ENCODE results near the gene TEX9. TPM values are rescaled to one million over a fixed set of nuclear protein-coding genes. Genes with fewer than 3 reads are reported as not detected.
A peak's percentile ranks its signal among the peaks of the same experiment; 100 is the strongest.
"Not testable (repeated sequence)": the region's sequence is repeated elsewhere in the genome, so short reads cannot be mapped to it uniquely, and the experiment has no call there.

TEX9 gene
- total RNA-seq: 3.7 TPM

DNA sequence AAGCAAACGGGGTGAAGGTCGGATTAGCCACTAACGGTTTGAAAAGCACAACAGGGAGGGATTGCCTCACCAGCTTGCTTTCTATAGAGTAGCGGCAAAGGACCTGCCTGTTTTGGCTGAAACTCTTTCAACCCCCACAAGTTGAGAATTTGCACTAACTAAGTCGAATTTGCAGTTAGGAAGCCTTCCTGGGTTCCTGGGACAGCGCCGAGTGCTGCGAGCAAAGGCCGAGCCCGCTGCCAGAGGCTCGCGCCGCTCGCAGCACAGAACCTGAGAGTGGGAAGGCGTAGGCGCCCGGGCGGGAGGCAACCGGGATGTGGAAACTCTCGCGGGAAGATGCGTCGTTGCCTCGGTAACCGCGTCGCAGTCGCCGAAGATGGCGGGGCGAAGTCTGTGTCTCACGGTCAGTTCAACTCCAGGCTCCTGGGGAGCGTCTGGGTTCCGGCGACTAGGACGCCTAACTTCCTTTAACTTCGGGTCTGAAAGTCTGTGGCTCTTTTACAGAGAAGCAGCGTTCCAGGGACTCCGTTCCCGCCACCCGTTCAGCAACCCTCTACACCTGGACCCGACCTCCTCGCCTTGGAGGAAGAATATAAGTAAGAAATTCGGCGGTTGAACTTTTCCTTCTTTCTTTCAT, at the start of gene TEX9:
TSS of gene TEX9 (plus strand) at position 352 of the 637 bp plus-strand sequence. CDS start at position 377, 25 bp downstream.
- Histone ChIP-seq H3K4me1 (ENCODE audit: control insufficient read depth in 3 of 3, insufficient read depth in 3 of 3, low read length in 3 of 3) (peaks cover 8 to 13% (median 13%) of the 10 kb centered on the region in 3 donors), H3K9me3 (ENCODE audit: control insufficient read depth in 3 of 3, low read length in 3 of 3) (no peaks in the 10 kb centered on the region), H3K4me3 (ENCODE audit: low read length in 3 of 3) (peak within 1 kb of the TSS; percentile 79 to 91 (median 89)), H3K9ac (ENCODE audit: low read depth in 1 of 3, low read length in 3 of 3) (peak within 1 kb of the TSS; percentile 74 to 90 (median 84)), H3K27me3 (ENCODE audit: control insufficient read depth in 3 of 3, insufficient read depth in 3 of 3, low read length in 3 of 3) (no peaks in the 10 kb centered on the region), H3K27ac (ENCODE audit: low read depth, low read length) (no peak within 1 kb of the TSS), H3K36me3 (ENCODE audit: control insufficient read depth in 3 of 3, insufficient read depth in 3 of 3, low read length in 3 of 3) (no peaks in the 10 kb centered on the region)

DNA sequence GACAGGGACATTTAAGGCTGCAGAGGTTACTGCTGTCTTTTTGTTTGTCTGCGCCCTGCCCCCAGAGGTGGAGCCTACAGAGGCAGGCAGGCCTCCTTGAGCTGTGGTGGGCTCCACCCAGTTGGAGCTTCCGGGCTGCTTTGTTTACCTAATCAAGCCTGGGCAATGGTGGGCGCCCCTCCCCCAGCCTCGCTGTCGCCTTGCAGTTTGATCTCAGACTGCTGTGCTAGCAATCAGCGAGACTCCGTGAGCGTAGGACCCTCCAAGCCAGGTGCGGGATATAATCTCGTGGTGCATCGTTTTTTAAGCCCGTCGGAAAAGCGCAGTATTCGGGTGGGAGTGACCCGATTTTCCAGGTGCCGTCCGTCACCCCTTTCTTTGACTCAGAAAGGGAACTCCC, 48.7 kb upstream of the TEX9 start:
- not testable (repeated sequence) for H3K27ac ChIP-seq (ENCODE audit: low read depth, low read length); H3K9ac ChIP-seq (ENCODE audit: low read depth in 1 of 3, low read length in 3 of 3); H3K4me1 ChIP-seq (ENCODE audit: control insufficient read depth in 3 of 3, insufficient read depth in 3 of 3, low read length in 3 of 3); H3K4me3 ChIP-seq (ENCODE audit: low read length in 3 of 3); H3K9me3 ChIP-seq (ENCODE audit: control insufficient read depth in 3 of 3, low read length in 3 of 3); H3K36me3 ChIP-seq (ENCODE audit: control insufficient read depth in 3 of 3, insufficient read depth in 3 of 3, low read length in 3 of 3); H3K27me3 ChIP-seq (ENCODE audit: control insufficient read depth in 3 of 3, insufficient read depth in 3 of 3, low read length in 3 of 3)

DNA sequence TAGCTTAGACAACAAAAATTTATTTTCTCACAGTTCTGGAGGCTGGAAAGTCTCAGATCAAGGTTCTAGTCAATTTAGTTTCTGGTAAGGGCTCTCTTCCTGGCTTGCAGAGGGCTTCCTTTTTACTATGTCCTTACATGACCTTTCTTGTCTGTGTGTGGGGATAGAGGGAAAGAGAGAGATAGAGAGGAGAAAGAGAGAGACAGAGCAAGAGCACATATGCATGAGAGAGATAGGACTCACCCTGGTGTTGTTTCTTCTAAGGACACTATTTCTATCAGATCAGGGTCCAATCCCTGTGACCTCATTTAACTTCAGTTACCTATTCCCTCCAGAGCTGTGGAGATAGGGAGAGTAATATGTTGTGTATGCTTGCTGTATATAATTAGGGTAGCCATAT, 44.9 kb upstream of the TEX9 start:
- Histone ChIP-seq H3K36me3 (ENCODE audit: control insufficient read depth in 3 of 3, insufficient read depth in 3 of 3, low read length in 3 of 3) (no peaks in the 10 kb centered on the region), H3K4me3 (ENCODE audit: low read length in 3 of 3) (no peak overlapping the region), H3K27ac (ENCODE audit: low read depth, low read length) (no peak overlapping the region), H3K9ac (ENCODE audit: low read depth in 1 of 3, low read length in 3 of 3) (no peak overlapping the region), H3K27me3 (ENCODE audit: control insufficient read depth in 3 of 3, insufficient read depth in 3 of 3, low read length in 3 of 3) (no peaks in the 10 kb centered on the region), H3K4me1 (ENCODE audit: control insufficient read depth in 3 of 3, insufficient read depth in 3 of 3, low read length in 3 of 3) (no peaks in the 10 kb centered on the region), H3K9me3 (ENCODE audit: control insufficient read depth in 3 of 3, low read length in 3 of 3) (no peaks in the 10 kb centered on the region)

DNA sequence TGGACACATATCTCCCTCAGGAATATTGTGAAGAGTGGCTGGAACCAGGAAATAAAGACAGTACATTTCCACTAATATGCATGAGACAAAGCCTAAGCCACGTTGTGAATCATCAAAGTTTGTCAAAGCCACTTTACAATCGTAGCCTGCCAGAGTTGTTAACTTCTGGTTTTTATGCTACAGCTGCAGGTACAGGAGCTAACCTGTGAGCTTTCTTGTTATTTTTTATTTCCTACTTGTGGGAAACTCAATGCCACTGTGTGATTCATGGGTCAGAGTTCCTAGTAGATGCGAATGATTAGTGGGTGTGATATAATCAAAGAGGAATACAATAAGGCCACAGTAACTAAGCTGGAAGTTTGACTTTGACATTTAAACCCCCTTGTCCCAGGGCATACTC, 44.4 kb upstream of the TEX9 start:
- Histone ChIP-seq H3K4me3 (ENCODE audit: low read length in 3 of 3) (no peak overlapping the region), H3K27ac (ENCODE audit: low read depth, low read length) (no peak overlapping the region), H3K4me1 (ENCODE audit: control insufficient read depth in 3 of 3, insufficient read depth in 3 of 3, low read length in 3 of 3) (no peaks in the 10 kb centered on the region), H3K36me3 (ENCODE audit: control insufficient read depth in 3 of 3, insufficient read depth in 3 of 3, low read length in 3 of 3) (no peaks in the 10 kb centered on the region), H3K9ac (ENCODE audit: low read depth in 1 of 3, low read length in 3 of 3) (no peak overlapping the region), H3K27me3 (ENCODE audit: control insufficient read depth in 3 of 3, insufficient read depth in 3 of 3, low read length in 3 of 3) (no peaks in the 10 kb centered on the region), H3K9me3 (ENCODE audit: control insufficient read depth in 3 of 3, low read length in 3 of 3) (no peaks in the 10 kb centered on the region)

DNA sequence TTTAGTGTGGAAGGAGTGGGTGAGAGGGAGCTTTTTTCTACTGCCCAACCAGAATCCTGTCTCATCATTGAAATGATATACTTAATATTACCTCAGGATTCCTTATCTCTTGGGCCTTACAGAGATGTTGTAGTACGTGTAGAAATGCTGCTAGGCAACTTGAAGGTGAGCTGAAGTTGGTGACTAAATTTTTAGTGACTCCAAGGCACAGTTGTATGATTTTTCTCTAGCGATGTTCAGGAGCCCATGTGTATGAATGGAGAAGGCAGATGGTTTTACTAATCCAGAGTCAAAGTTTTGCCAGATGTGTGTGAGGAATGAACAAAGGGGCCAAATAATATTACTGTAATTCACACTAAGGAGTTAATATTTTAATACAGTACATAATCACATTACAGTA, 42.8 kb upstream of the TEX9 start:
- no peak overlapping the region for H3K9ac ChIP-seq (ENCODE audit: low read depth in 1 of 3, low read length in 3 of 3)
- H3K36me3 ChIP-seq (ENCODE audit: control insufficient read depth in 3 of 3, insufficient read depth in 3 of 3, low read length in 3 of 3): no peaks in the 10 kb centered on the region
- H3K4me1 ChIP-seq (ENCODE audit: control insufficient read depth in 3 of 3, insufficient read depth in 3 of 3, low read length in 3 of 3): no peaks in the 10 kb centered on the region
- H3K27me3 ChIP-seq (ENCODE audit: control insufficient read depth in 3 of 3, insufficient read depth in 3 of 3, low read length in 3 of 3): no peaks in the 10 kb centered on the region
- no peak overlapping the region for H3K27ac ChIP-seq (ENCODE audit: low read depth, low read length)
- no peak overlapping the region for H3K4me3 ChIP-seq (ENCODE audit: low read length in 3 of 3)
- no peaks in the 10 kb centered on the region for H3K9me3 ChIP-seq (ENCODE audit: control insufficient read depth in 3 of 3, low read length in 3 of 3)

DNA sequence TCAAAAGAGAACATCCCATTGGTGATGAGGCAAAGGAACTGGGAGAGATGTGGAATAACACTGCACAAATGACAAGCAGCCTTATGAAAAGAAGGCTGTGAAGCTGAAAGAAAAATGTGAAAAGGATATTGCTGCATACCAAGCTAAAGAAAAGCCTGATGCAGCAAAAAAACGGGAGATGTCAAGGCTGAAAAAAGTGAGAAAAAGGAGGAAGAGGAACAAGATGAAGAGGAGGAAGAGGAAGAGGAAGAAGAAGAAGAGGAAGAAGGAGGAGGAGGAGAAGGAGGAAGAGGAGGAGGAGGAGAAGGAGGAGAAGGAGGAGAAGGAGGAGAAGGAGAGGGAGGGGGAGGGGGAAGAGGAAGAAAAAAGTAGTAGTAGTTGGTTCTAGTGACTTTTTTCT, 41.8 kb upstream of the TEX9 start:
- Histone ChIP-seq H3K4me1 (ENCODE audit: control insufficient read depth in 3 of 3, insufficient read depth in 3 of 3, low read length in 3 of 3) (no peaks in the 10 kb centered on the region), H3K9me3 (ENCODE audit: control insufficient read depth in 3 of 3, low read length in 3 of 3) (no peaks in the 10 kb centered on the region), H3K36me3 (ENCODE audit: control insufficient read depth in 3 of 3, insufficient read depth in 3 of 3, low read length in 3 of 3) (no peaks in the 10 kb centered on the region), H3K27ac (ENCODE audit: low read depth, low read length) (no peak overlapping the region), H3K27me3 (ENCODE audit: control insufficient read depth in 3 of 3, insufficient read depth in 3 of 3, low read length in 3 of 3) (no peaks in the 10 kb centered on the region), H3K4me3 (ENCODE audit: low read length in 3 of 3) (no peak overlapping the region), H3K9ac (ENCODE audit: low read depth in 1 of 3, low read length in 3 of 3) (no peak overlapping the region)

DNA sequence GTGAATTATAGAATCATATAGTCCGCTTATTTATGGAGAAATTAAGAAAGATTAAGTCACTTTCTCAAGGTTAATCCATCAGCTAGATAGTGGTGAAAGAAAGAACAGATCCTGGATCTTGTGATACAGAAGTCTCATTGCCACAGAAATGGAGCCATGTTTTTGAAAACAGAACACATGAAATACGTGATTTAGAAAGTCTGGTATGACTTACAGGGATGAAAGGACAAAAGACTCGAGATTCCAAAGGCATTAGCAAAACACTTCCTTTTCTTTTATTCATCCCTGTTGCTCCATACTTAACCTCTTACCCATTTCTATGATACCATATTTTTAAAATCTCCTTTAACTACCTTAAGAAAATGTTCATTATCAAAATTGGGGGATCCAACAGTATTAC, 40.0 kb upstream of the TEX9 start:
- Histone ChIP-seq H3K27ac (ENCODE audit: low read depth, low read length) (no peak overlapping the region), H3K4me3 (ENCODE audit: low read length in 3 of 3) (no peak overlapping the region), H3K36me3 (ENCODE audit: control insufficient read depth in 3 of 3, insufficient read depth in 3 of 3, low read length in 3 of 3) (no peaks in the 10 kb centered on the region), H3K4me1 (ENCODE audit: control insufficient read depth in 3 of 3, insufficient read depth in 3 of 3, low read length in 3 of 3) (no peaks in the 10 kb centered on the region), H3K27me3 (ENCODE audit: control insufficient read depth in 3 of 3, insufficient read depth in 3 of 3, low read length in 3 of 3) (no peaks in the 10 kb centered on the region), H3K9me3 (ENCODE audit: control insufficient read depth in 3 of 3, low read length in 3 of 3) (no peaks in the 10 kb centered on the region), H3K9ac (ENCODE audit: low read depth in 1 of 3, low read length in 3 of 3) (no peak overlapping the region)

DNA sequence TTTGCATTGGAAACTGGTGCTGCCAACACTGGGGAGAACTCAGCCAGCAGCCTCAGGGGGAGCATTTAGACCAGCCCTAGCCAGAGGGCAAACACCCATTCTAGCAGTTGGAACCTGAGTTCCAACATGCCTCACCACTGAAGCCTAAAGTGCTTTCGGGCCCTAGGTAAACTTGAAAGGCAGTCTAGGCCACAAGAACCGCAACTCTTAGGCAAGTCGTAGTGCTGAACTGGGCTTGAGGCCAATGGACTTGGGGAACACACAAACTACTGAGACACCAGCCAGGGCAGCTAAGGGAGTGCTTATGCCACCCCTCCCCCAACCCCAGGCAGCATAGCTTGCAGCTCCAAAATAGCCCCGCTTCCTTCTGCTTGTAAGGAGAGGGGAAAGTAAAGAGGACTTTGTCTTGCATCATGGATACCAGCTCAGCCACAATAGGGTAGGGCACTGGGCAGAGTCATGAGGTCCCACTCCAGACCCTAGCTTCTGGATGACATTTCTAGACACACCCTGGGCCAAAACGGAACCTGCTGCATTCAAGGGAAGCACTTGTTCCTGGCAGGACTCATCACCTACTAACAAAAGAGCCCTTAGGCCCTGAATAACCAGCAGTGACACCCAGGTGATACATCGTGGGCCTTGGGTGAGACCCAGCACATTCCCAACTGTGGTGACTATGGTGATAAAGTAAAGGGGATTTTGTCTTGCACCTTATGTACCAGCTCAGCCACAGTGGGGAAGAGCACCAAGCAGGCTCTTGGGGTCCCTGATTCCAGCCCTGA, 37.3 kb upstream of the TEX9 start:
- no peaks in the 10 kb centered on the region for H3K4me1 ChIP-seq (ENCODE audit: control insufficient read depth in 3 of 3, insufficient read depth in 3 of 3, low read length in 3 of 3)
- H3K9ac ChIP-seq (ENCODE audit: low read depth in 1 of 3, low read length in 3 of 3): no peak overlapping the region
- peaks cover 0 to 2% (median 0%) of the 10 kb centered on the region in 3 donors for H3K9me3 ChIP-seq (ENCODE audit: control insufficient read depth in 3 of 3, low read length in 3 of 3)

DNA sequence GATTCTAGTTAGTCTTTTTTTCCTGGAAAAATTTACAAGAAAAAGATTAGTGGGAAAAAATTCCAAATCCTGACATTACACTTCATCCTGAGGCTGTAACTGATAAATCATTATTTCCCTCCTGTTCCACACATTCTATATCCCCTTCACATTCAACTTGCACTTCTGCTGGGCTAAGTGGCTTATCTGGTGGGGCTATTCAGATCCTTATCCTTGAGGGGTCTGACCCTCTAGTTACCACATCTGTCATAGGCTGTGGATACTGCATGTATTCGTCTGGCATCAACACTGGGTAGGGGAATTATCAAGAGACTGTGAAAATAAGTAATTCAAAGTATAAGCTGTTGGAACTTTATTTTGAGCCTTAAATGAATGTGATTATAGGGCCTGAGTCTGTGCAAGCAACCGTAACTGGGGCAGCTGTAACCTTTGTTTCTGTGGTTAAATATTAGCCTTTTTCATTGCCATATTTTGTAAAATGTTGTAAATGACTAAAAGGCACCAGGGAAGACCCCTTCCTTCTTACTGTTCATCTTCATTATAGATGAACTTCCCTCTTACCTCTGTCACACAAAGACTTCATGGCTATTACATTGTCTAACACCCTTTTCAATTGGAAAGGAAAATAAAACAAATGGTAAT, 28.0 kb upstream of the TEX9 start:
- Histone ChIP-seq H3K9me3 (ENCODE audit: control insufficient read depth in 3 of 3, low read length in 3 of 3) (no peaks in the 10 kb centered on the region), H3K36me3 (ENCODE audit: control insufficient read depth in 3 of 3, insufficient read depth in 3 of 3, low read length in 3 of 3) (no peaks in the 10 kb centered on the region), H3K27me3 (ENCODE audit: control insufficient read depth in 3 of 3, insufficient read depth in 3 of 3, low read length in 3 of 3) (no peaks in the 10 kb centered on the region), H3K9ac (ENCODE audit: low read depth in 1 of 3, low read length in 3 of 3) (no peak overlapping the region), H3K4me1 (ENCODE audit: control insufficient read depth in 3 of 3, insufficient read depth in 3 of 3, low read length in 3 of 3) (no peaks in the 10 kb centered on the region), H3K4me3 (ENCODE audit: low read length in 3 of 3) (no peak overlapping the region), H3K27ac (ENCODE audit: low read depth, low read length) (no peak overlapping the region)

More for the DNA sequence above, 37.3 kb upstream of the TEX9 start:
- Histone ChIP-seq H3K4me3 (ENCODE audit: low read length in 3 of 3) (no peak overlapping the region), H3K36me3 (ENCODE audit: control insufficient read depth in 3 of 3, insufficient read depth in 3 of 3, low read length in 3 of 3) (no peaks in the 10 kb centered on the region), H3K27ac (ENCODE audit: low read depth, low read length) (no peak overlapping the region), H3K27me3 (ENCODE audit: control insufficient read depth in 3 of 3, insufficient read depth in 3 of 3, low read length in 3 of 3) (no peaks in the 10 kb centered on the region)

DNA sequence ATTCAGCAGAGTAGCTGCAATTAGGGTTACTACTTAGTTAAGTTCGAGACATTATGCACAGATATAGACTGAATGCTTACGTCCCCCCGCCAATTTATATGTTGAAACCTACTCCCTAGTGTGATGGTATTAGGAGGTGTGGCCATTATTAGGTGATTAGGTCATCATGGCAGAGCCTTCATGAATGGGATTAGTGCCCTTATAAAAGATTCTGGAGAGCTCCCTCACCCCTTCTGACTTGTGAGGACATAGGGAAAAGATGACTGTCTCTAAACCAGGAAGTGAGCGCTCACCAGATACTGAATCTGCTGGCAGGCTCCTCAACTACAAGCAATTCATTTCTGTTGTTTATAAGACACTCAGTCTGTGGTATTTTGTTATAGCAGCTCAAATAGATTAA, 25.6 kb upstream of the TEX9 start:
- Histone ChIP-seq H3K9me3 (ENCODE audit: control insufficient read depth in 3 of 3, low read length in 3 of 3) (no peaks in the 10 kb centered on the region), H3K4me3 (ENCODE audit: low read length in 3 of 3) (no peak overlapping the region), H3K27me3 (ENCODE audit: control insufficient read depth in 3 of 3, insufficient read depth in 3 of 3, low read length in 3 of 3) (no peaks in the 10 kb centered on the region), H3K9ac (ENCODE audit: low read depth in 1 of 3, low read length in 3 of 3) (no peak overlapping the region), H3K36me3 (ENCODE audit: control insufficient read depth in 3 of 3, insufficient read depth in 3 of 3, low read length in 3 of 3) (no peaks in the 10 kb centered on the region), H3K27ac (ENCODE audit: low read depth, low read length) (no peak overlapping the region), H3K4me1 (ENCODE audit: control insufficient read depth in 3 of 3, insufficient read depth in 3 of 3, low read length in 3 of 3) (no peaks in the 10 kb centered on the region)
